ENCODE results near the gene TCF7L1.
A peak's percentile ranks its signal among the peaks of the same experiment; 100 is the strongest.

TCF7L1 gene

GRCh38 chr2:85242321-85242720, 109.1 kb downstream of the TCF7L1 start:
- H3K9me3 ChIP-seq (ENCODE audit: severe bottlenecking), result no peaks in the 10 kb centered on the region
- H3K27ac ChIP-seq (ENCODE audit: poor library complexity, severe bottlenecking), result no peak overlapping the region
- H3K36me3 ChIP-seq (ENCODE audit: low read depth), result no peaks in the 10 kb centered on the region
- no peaks in the 10 kb centered on the region for H3K27me3 ChIP-seq (ENCODE audit: insufficient read depth, poor library complexity, severe bottlenecking)
- peaks cover 11% of the 10 kb centered on the region for H3K4me1 ChIP-seq (ENCODE audit: insufficient read depth, poor library complexity, severe bottlenecking)
- no peak overlapping the region for H3K4me3 ChIP-seq (ENCODE audit: severe bottlenecking)
- TF ChIP-seq CTCF (IDR thresholded peaks at IDR 0.05; ENCODE audit: poor library complexity, severe bottlenecking), result no peak
- no peak for DNase-seq (ENCODE audit: low spot score)
- ATAC-seq (ENCODE audit: low read depth), result no peak

GRCh38 chr2:85243101-85244072, 110.2 kb downstream of the TCF7L1 start:
- H3K4me3 ChIP-seq (ENCODE audit: severe bottlenecking), result no peak overlapping the region
- peaks cover 12% of the 10 kb centered on the region for H3K4me1 ChIP-seq (ENCODE audit: insufficient read depth, poor library complexity, severe bottlenecking)
- no peaks in the 10 kb centered on the region for H3K9me3 ChIP-seq (ENCODE audit: severe bottlenecking)
- no peak overlapping the region for H3K27ac ChIP-seq (ENCODE audit: poor library complexity, severe bottlenecking)
- DNase-seq (ENCODE audit: low spot score) (no peak), ATAC-seq (ENCODE audit: low read depth) (no peak)
- TF ChIP-seq CTCF (IDR thresholded peaks at IDR 0.05; ENCODE audit: poor library complexity, severe bottlenecking), result no peak
- no peaks in the 10 kb centered on the region for H3K36me3 ChIP-seq (ENCODE audit: low read depth)
- no peaks in the 10 kb centered on the region for H3K27me3 ChIP-seq (ENCODE audit: insufficient read depth, poor library complexity, severe bottlenecking)

- no peak for TF ChIP-seq CTCF (IDR thresholded peaks at IDR 0.05; ENCODE audit: poor library complexity, severe bottlenecking)
- Histone ChIP-seq H3K27me3 (ENCODE audit: insufficient read depth, poor library complexity, severe bottlenecking) (no peaks in the 10 kb centered on the region), H3K4me3 (ENCODE audit: severe bottlenecking) (no peak overlapping the region), H3K36me3 (ENCODE audit: low read depth) (no peaks in the 10 kb centered on the region), H3K9me3 (ENCODE audit: severe bottlenecking) (no peaks in the 10 kb centered on the region), H3K4me1 (ENCODE audit: insufficient read depth, poor library complexity, severe bottlenecking) (peaks cover 27% of the 10 kb centered on the region), H3K27ac (ENCODE audit: poor library complexity, severe bottlenecking) (no peak overlapping the region)
- no peak for DNase-seq (ENCODE audit: low spot score)
- ATAC-seq (ENCODE audit: low read depth), result no peak
Observed at GRCh38 chr2:85244828-85245227, 111.6 kb downstream of the TCF7L1 start.

- Histone ChIP-seq H3K27me3 (ENCODE audit: insufficient read depth, poor library complexity, severe bottlenecking) (no peaks in the 10 kb centered on the region), H3K36me3 (ENCODE audit: low read depth) (no peaks in the 10 kb centered on the region), H3K4me1 (ENCODE audit: insufficient read depth, poor library complexity, severe bottlenecking) (peaks cover 30% of the 10 kb centered on the region), H3K9me3 (ENCODE audit: severe bottlenecking) (no peaks in the 10 kb centered on the region), H3K4me3 (ENCODE audit: severe bottlenecking) (no peak overlapping the region), H3K27ac (ENCODE audit: poor library complexity, severe bottlenecking) (peak overlapping the region; percentile 89)
- no peak for ATAC-seq (ENCODE audit: low read depth)
- DNase-seq (ENCODE audit: low spot score), result no peak
- TF ChIP-seq CTCF (IDR thresholded peaks at IDR 0.05; ENCODE audit: poor library complexity, severe bottlenecking), result no peak
Observed at GRCh38 chr2:85245891-85246290, 112.7 kb downstream of the TCF7L1 start.

- no peaks in the 10 kb centered on the region for H3K36me3 ChIP-seq (ENCODE audit: low read depth)
- ATAC-seq (ENCODE audit: low read depth) (no peak), DNase-seq (ENCODE audit: low spot score) (no peak)
- H3K9me3 ChIP-seq (ENCODE audit: severe bottlenecking), result no peaks in the 10 kb centered on the region
- H3K4me3 ChIP-seq (ENCODE audit: severe bottlenecking), result no peak overlapping the region
- H3K4me1 ChIP-seq (ENCODE audit: insufficient read depth, poor library complexity, severe bottlenecking), result peaks cover 30% of the 10 kb centered on the region
- no peak for TF ChIP-seq CTCF (IDR thresholded peaks at IDR 0.05; ENCODE audit: poor library complexity, severe bottlenecking)
- no peaks in the 10 kb centered on the region for H3K27me3 ChIP-seq (ENCODE audit: insufficient read depth, poor library complexity, severe bottlenecking)
- peak overlapping the region; percentile 89 for H3K27ac ChIP-seq (ENCODE audit: poor library complexity, severe bottlenecking)
Observed at GRCh38 chr2:85246348-85246747, 113.2 kb downstream of the TCF7L1 start.
